GM18868 (cell line): ENCODE measurements around the gene KLHL35.

ENCODE experiments used
- ATAC-seq: cut with Tn5 transposase; IDR thresholded peaks from one replicate; pipeline ENCODE4 v1.9.1; 2021; ENCODE audit warnings: mild to moderate bottlenecking, moderate library complexity; ENCODE audit not compliant: unreplicated experiment

The KLHL35 gene

DNA sequence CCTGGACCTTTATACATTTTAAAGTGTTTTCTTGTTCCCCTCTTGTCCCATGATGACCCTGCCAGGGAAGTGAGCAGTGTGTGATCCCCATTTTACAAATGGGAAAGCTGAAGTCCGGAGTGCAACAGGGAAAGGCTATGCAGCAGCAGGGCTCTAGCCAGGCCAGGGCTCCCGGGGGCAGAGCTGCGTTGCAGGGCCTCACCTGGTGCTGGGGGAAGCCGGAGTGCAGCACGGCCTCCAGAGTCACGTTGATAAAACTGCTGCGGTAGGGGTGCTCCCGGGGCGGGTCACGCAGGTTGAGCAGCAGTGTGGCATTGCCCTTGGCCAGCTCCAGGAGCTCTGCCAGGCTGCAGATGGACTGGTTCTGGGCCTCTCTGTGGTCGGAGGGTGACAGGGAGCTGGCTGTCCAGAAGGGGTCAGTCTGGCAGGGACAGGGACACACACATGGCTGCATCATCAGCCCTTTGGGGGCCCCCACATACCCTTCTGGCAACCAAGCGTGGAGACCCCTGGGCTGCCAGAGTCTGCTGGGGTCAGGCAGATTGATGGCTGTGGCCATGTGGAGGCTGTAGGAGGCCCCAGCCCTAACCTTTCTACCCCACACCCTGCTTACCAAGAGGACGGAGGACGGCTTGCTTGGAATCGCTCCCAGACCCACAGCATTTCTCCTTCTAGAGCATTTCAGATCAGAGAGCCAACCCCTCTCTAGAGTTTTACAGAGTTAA is 9.3 kb upstream of the KLHL35 start:
- ATAC-seq = no peak

DNA sequence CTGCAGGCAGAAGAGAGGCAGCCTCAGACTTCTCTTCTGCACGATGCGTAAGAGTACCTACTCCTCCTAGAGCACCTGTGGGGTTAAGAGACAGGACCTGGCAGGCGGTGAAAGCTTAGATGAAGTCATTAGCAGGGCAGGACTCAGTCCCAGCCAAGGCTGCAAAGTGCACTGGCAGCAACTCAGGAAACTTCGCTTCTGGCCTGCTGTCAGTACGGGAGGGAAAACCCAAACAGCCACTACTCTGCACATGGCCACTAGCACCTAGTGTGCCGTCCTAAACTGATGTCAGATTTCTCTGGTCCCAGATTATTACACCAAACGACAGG is 8.8 kb upstream of the KLHL35 start:
- ATAC-seq = no peak

DNA sequence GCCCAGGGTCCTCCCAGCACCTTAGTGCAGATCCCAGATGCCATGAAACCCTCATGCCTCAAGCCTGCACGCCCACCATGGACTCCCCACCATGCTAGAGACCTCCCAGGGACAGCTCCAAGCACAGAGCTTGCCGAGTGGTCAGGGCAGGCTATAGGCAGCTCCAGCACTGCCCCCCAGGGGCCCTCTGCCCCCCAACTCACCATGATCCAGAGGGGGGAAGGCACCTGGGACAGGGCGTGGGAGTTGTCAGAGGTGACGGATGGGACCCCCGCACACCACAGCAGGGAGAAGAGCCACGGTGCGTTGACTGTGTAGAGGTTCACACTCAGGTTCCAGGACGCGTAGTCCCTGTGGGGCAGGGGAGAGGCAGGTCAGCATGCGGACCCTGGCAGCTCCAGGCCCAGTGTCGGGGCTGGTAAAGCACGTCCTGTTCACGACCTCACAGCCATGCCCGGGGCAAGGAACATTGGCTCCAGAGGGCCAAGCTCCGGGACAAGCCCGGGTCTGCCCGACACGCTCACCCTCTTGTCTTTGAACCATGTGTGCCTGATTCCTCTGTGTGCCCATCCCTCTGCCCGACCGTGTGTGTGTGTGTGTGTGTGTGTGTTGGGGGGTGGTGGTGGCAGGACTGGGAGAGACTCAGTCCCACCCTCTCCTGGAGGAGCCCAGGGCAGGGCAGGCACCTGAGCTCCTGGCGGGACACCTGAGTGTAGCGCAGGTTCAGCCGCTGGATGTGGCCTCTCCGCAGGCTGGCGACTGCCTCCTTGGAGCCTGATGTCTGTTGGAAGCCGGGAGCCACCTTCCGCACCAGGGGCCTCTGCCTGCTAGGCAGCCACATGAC is 8.2 kb upstream of the KLHL35 start:
- no peak for ATAC-seq

DNA sequence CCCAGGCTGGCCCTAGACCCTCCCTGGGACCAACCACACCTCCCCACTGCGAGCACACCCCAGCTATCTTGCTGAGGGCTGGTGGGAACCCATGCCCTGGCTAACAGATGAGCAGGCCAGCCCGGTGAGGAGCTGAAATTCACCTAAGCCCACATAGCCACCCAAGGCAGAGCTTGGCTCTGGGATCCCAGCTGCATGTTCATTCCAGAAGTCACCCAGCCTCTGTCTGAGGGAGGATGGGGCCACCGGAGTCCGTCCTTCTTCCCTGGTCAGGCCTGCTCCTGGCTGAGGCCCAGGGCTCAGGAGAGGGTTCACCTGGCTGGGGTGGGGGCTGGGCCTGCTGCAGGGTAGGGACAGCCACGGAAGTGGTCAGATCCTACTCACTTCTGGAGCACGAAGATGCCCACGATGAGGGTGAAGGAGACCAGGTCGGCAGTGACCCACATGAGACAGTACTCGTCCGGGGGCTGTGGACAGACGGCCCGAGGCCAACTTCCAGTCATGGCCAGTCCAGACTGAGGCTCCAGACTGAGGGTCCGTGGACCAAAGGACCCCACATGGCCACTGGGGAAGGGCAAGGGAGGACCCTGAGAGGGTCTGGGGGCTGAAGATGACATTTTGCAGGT is 6.6 kb upstream of the KLHL35 start:
- ATAC-seq = no peak

DNA sequence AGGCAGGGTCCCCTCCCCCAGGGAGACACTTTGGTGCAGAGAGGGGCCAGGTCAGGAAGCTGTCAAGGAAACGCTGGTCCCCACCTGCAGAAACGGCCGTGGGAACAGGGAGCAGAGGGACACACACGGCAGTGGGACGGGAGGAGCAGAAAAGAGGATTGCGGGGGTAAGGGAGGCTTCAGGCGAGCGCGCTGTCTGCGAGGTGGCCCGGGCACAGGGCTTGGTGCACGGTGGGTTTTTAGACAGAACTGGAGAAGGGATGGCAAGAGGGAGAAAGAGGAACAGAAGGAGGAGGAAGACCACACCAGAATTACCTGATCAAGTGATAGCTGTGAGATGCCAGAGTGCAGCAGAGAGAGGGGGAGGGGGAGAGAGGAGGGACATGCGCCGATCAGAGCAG is 6.0 kb upstream of the KLHL35 start:
- ATAC-seq = no peak

DNA sequence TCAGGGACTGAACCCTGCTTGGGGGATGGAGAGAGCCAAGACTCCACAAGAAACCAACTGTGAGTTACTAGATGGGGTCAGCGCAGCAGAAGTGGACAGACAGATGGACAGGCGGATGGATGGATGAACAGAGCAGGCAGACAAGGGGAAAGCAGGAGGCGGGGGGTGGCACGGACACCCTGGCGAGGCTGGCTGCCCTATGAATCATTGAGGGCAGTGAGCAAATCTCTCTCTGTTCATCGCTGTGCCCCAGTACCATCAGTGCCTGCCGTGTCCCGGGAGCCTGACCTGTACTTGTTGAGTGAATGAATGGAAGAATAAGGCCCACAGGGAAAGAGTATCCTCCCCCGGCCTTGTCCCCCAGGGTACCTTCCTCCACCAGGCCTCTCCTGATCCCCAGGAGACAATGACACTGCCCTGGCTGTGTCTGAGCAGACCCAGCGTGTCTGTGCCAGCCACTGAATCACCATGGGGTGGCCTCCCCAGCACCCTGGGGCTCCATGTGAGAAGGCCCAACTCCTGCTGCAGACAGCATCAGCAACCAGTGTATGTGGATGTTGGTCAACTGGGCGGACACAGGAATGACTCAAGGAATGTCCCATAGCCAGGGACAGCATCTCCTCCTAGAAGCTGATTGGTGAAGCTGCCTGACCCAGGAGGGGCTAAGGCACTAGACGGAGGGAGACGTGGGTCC is 5.1 kb upstream of the KLHL35 start:
- ATAC-seq = no peak

DNA sequence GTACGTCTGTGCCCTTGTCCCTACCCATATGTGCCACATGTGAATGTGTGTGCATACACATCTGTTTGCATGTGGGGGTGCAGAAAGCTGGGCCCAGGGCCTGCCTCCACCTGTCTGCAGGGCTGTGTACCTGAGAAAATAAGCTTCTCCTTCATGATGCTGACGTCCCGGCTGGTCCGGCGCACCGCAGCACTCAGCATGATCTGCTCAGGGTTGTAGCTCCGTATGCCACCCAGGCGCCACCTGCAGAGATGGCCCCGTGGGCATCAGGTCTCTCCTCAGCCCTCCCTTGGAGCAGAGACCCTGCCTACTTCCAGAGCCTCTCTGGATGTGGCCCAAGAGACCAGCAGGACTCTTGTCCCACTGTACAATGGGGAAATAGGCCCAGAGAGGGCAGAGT is 3.8 kb upstream of the KLHL35 start:
- ATAC-seq = no peak

DNA sequence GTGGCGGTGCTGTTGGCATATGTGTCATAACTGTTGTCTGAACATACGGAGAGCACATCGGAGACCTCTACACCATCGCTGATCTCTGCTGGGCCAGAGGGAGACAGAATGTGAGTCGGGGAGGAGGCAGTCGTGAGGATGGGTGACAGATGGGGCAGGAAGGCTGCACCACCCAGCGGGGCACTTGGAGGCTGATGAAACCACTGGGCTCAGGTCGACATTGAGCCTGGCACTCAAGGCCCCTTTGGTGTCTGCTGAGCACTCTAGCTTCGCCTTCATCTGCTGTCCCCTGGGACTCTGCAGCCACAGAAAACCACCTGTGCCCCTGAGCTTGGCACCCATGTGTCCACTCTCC is 2.5 kb upstream of the KLHL35 start:
- ATAC-seq = no peak

DNA sequence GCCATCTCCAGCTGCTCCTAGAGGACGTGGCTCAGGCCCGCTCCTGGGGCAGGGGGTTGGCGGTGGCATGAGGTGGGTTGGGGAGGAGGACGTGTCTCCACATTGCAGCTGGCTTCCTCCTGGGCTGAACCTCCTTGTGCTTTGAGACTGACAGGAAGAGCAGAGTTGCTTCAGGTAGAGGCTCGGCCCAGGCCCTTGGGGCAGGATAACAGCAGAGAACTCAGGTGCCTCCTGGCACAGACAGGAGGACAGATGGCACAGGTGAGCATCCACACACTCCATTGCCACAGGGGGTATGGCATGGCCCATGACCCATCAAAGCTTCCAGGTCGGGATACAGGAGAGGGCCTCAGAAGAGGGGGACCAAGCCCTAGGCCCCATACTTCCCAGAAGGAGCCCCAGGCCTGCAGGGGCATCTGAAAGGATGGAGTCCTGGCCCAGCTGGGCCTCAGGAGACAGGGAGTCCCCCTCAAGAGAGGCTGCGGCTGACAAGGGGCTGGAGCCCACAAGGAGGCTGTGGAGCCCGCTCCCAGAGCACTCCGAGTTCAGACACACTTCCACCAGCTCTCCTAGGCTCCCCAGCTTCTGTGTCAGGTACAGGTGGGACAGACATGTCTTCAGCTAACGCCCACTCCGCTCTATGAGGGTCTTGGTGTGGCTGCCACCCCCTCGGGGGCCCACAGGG is 2.0 kb upstream of the KLHL35 start:
- ATAC-seq = no peak

DNA sequence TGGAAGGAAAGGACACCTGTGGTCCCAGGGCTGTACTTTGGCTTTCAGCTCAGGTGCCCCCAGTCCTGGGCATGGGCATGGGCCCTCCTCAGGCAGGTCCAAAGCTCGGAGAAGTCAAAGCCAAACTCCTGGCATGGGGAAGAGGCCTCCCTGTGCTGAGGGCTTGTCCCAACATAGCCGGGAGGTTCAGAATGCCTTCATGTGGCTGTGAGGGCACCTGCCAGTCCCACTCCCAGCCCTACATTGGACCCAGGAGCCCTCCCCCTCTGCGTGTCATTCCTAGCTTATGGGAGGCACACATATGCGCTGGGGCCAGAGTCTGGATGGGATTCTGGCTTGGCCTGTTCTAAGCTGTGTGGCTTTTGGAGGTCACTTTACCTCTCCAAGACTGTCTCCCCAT is 1.0 kb upstream of the KLHL35 start:
- ATAC-seq = no peak

DNA sequence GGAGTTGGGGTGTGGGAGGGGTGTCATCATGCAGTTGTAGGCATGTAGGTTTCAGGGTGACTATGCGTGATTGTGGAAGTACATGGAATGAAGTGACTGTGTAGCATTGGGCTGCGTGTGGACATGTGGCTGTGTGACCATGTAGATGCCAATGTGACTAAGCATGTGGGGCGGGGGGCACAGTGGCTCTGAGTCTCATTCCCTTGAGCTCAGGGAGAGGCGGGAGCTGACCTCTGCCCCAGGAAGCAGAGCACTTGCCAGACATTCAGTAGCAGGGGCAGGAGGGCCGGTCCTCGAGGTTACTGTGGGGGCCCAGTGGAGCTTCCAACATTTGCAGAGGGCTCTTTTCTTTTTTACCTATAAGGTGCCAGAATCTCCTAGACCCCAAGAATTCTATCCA is 440 bp upstream of the KLHL35 start:
- ATAC-seq = no peak

DNA sequence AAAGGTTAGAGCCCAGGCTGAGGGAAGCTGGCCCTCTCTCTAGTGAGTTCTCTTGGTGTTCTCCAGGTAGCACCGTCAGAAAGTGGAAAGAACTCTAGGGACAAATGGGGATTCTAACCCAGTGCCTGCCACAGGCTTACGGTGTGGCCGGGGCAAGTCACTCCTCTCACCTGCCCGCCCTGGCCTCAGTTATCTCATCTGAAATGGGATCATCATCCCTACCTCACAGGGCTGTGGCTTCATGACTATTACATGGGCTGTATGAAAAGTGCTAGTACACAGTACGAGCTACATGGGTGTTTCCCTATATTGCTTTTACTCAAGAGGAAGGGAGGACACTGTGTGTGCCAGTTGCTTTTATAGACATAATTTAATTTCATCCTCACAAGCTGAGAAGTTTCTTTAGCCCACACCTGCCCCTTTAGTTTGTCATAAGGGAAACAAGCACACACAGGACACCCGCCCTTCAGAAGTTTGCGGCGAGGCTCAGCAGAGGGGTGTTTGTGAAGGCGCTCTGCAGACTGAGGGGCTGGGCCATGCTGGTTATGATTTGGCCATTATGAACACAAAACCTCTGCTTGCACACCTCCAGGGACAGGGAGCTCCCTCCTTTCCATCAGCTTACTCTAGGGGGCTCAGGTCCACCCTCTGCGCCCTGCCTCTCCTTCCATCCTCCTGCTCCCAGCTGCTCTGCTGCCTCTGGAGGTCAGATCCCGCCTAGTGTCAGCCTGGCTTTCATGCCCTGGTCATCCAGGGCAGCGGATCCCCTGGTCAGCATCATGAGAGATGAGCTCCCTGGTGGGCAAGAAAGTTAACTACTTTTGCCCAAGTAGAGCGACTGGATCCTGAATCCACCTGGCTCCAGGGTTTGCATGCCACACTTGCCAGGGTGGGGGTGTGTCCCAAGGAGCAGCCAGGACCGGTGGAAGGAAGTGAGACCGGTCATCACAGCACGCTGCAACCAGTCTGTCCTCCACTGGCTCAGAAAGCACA is 1.2 kb downstream of the KLHL35 start:
- ATAC-seq = no peak

DNA sequence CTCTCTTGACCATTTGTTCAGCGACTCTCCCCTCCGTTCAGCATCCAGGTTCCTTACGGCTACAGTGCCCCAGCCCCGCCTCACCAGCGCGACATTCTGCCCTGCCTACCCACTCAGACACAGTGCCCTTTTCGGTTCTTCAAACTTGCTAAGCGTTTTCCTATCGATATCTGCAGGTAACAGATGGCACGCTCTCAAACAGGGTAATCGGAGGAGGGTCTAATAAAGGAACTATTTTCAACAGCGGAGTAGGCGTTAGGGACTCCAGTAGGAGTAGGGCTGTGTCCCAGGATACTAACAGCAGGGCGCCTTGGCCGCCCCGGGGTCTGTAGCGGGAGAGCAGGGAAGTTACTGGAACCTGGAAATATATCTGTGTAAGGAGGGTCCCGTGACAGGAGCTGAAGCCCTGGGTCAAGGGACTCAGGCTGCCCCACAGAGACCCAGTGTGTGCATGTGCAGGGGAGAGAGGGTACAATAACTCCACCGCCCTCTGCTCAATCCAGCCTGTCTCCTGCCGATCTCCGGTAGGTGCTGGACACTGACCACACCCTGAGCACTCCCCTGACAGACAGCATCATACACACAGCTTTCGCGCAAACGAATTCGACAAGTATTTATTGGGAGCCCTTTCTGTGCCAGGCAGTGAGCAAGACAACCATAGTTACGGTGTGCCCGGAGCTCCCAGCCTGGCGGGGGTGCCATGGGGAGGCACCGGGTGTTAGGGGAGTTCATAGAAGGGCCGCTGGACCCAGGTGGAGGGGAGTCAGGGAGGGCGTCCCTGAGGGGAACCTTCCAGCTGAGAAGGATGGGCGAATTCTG is 2.1 kb downstream of the KLHL35 start:
- no peak for ATAC-seq

DNA sequence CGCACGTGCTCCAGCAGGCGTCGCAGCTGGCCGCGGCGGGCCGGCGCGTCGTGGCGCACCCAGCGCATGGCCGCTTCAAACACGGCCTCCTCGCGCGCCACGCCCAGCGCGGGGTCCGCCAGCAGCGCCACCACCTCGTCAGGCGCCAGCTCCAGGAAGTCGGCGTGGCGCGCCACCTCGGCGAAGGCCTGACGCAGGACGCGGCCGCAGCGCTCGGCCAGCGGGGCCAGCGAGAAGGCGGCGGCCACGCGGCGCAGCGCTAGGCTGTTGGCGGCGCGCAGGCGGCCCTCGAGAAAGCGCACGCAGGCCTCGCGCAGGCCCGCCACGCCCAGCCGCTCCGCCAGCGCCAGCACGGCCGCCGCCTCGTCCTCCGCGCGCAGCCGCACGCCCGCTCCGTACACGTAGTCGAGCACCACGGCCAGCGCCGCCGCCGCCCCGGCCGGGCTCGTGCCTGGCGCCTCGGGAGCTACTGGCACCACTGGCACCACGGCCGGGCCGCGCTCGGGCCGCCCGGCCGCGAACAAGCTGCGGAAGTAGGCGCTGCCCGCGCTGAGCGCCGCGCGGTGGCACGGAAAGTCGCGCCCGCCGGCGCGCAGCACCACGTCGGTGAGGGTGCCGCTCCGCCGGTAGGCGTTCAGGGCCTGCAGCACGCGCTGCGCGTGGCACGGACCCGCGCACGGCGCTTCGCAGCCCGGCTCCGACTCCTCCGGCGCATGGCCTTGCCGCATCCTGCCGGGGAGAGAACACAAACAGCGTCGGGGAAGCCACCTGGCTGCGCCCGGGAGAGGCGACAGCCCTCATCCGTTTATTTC is 2.9 kb downstream of the KLHL35 start:
- no peak for ATAC-seq

DNA sequence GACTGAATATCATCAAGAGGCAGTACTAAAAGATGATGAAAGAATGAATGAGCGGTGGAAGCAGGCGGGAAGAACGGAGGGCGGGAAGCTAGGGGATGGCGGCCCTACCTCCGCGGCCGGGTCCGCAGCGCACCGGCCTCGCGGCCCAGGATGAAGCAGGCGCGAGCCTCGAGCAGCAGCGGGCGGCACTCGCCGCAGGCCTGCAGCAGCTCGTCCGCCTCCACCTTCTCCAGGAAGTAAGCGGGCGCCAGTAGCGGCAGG is 3.4 kb downstream of the KLHL35 start:
- no peak for ATAC-seq

DNA sequence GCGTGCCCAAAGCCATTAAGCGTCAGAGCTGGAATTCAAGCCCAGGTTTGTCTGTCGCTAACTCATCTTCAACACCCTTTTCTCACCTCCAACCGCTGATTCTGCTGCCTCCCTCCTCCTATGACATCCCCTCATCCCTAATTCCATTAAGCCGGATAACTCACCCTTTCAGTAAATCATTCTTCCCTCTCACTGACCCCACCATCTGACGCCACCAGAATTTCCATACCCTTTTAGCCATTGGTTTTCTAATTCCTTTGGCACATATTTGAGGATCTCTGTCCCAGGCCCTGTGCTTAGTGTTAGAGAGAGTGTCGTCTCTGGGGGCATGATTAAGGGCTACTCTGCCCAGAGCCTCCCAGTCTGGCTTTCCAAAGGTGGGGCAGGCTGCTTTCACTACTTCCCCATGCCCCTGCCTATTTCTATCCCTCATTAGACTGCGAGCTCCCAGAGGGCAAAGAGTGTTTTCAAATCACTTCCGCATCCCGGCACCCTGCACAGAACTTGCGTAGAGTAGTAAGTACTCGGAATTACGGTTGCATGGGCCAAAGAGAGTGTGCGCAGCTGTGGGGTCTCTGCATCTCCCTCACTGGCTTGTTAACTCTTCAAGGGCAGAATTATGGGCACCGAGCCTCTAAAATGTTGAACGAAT is 3.9 kb downstream of the KLHL35 start:
- no peak for ATAC-seq

DNA sequence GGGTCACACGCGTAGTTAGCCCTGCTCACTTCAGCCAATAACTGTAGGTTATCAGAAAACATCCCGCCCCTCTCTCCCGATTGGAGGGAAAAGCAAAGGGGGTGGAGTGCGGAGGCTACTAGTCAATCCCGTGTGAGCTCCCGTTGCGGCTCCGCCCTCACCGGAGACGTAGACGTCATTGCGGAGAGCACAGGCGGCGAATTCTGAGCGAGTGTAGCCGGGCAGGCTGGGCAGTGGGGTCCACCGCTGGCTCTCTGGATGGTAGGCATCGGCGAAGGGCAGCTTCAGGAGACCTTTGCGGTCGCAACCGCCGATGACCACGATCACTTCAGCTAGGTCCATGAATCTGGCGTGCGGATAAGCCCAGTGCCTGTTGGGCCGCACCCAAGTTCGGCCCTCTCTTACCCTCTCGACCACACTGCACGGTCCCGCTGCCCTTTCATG is 4.7 kb downstream of the KLHL35 start:
- ATAC-seq = no peak

DNA sequence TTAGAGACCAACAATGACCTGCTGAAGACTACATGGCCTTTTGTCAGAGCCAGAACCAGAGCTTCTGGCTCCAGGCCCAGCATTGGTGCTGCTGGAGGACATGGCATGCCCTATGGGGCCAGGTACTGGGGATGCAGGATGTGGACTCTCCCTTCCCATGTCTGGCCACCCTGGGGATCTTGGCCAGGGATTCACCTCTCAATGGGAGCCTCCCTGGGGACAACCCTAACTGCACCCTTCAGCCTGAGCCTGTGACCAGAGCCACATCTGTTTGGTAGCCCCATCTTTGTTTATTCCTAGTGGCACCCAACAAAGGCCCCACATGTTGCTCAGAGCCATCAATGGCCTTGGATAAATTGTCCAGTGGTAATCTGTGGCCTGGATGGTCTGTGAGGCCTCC is 5.8 kb downstream of the KLHL35 start:
- no peak for ATAC-seq
